NCI-H2196 (cell line): ENCODE data around the gene ITPKC.

Source experiments
- DNase-seq: peaks from one replicate; lab custom pipeline; 2025; ENCODE audit not compliant: unreplicated experiment; lab: John Stamatoyannopoulos, UW

Gene ITPKC

DNA sequence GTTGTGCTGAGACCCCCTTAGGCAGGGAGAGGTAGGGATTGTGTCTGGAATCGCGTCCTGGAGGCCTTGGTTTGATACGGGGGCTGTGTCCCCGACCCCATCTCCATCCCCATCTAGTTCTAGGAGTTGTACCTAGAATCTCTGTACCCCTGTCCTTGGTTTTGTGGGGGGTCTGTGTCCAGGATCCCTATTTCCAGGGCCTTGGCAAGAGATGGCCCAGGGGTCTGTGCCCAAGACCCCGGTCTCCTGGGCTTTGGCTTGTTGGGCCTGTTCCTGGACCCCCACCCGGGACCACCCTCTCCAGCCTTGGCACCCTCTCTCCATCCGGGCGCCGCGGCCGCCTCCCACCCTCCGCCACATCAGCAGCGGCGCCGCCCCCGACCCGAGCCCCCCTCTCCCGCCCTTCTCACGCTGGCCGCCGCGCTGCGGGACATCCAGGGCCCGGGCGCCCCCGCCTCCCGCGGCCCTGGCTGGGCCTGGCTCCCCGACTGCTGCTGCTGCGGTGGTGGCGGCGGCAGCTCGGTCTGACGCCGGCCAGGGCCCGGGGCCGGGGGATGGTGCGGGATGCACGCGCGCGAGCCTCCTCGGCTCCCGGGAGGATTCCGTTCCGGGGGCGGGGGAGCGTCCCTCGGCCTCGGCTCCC is 26.7 kb upstream of the ITPKC start, which contains the start of gene NUMBL:
Gene NUMBL, minus strand, starts transcription at position 602 of the 643 bp plus-strand sequence. Its CDS starts 168 bp downstream, at position 434.
- no peak for DNase-seq

DNA sequence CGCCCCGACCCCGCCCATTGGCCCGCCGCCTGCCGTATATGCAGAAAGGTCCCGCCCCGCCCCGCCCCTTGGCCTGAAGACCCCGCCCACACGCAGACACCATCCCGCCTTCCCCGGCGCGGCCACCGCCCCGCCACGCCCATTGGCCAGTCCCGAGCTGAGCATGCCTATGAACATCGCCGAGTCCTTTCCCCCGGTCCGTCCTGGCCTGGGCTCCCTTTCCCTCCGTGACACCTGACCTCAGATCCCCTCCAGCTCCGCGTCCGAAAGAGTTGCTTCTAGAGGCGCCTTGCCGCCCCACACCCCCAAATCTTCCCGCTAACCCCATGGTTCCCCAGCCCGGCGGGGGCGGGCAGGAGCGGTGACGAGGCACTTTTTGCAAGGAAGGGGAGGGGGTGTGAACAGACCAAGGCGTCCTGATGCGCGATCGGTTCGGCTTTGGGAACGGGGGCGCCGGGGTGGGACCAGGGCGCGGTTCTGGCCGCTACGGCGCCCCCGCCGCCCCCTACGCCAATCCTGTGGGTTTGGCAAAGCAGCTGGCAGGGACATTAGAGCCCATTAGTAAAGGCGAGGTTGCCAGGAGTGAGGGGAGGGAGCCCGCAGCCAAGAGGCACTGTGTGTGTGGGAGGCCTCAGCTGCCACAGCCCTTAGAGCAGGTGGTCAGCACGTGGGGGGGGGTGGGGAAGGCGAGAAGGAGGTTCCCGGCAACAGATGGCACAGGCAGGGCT is 26.1 kb upstream of the ITPKC start:
- DNase-seq: peak; percentile 92

DNA sequence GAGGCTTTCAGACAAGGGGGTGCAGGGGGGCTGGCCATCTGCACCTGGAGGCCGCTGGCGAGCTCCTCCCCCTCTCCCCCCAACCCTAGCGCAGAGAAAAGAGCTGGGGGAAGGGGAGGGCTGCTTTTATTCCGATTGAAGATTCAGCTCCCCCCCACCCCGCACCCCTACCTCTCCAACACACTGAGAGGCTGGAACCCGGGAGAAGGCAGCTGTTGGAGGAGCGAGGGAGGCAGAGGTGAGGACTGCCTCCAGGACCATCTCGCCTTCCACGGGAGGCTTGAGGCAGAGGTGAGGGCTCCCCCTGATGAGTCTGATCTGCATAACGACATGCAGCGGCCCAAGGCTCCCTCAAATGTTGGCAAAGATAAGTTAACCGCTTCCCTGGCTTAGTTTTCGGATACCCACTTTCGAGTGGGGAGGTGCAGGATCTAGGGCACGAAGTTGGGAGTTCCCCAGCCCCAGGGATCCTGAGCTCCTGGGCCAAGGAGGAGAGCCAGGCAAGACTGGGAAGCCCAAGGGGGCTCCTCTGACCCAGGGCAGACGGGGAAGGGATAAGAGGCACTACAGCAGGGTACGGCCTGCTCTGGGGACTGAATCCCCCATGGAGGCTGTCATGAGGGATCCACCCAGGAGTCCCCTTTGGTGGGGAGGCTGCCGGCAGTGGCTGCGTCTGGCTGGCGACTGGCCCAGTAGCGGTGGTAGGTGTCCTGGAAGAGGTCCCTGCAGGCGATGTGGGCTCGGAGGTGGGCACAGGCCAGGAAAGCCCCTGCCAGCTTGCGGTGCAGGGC is 25.3 kb upstream of the ITPKC start:
- peak; percentile 90 for DNase-seq

DNA sequence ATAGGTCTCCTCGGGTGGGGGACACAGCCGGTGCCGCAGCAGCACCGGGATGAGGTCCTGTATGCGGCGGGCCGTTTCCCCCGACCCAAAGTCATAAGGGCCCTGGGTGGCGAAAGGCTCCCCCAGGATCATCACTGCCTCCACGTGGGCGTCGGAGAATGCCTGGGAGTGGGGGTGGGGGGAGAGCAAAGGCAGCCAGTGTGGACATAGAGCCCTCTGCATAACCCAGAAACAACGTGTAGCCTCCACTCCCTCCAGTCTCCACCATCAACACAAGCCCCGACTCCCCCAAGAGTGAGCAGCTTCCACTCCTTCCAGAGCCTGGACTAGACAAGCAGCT is 24.7 kb upstream of the ITPKC start:
- no peak for DNase-seq

DNA sequence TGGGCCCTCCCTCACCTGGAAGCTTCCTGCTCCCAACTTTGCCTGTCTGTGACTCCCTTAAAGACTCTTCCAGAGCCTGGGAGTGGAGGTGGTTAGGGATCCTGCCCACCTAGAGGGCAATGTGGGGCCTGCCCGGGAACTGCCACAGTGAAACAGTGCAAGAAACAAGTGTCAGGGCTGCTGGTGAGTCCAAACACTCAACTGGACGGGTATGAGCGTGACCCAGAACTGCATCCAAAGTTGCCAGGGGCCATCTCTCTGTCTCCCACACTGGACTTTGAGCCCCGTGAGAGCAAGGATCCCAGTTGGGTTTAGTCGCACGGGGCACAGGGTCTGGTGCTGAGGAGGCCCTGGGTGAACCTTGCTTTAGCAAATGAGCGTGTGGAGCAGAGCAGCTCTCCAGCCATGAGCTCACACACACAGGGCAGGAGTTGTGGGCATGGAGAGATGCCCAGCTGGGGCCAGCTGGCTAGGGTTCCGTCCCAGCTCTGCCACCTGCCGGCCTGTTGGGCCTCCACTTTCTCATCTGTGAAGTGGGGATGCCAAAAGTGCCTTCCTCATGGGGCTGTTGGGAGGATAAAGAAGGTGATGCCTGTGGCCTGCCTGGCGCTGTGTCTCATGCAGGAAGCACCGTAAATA is 23.6 kb upstream of the ITPKC start:
- DNase-seq: no peak

DNA sequence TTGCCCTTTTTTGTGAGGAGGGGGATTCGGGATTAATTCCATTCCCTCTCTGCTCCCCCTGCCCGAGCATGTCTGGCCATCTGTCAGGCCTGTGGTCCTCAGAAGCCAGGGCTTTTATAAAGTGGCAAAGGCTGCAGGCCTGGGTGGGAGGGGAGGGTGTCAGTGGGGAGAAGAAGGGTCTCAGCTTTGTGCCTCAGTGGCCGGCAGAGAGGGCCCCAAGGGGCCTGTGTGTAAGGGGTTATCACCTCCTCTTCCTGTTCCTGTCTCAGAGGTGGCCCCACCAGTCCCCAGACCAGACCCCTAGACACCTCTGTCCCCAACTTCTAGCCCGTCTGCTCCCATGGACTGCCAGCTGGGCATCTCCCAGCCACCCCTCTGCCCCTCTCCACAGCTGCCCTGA is 23.0 kb upstream of the ITPKC start:
- no peak for DNase-seq

DNA sequence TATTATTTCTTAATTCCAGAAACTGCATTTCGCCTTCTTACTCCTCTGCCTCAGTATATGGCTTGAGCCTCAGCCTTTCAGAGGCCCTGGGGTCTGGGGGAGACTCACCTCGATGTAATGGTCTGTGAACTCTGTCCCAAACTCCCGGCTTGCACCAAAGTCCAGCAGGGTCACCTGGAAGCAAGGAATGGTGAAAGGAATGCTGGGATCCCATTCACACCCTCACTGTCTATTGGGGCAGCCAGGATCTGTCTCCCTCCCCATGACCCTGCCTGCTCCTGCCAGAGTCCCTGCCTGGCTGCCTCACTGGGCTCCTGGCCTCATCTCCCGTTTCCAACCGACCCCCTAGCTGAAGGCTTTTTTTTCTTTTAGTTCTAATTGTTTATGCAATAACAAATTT is 21.0 kb upstream of the ITPKC start:
- no peak for DNase-seq

DNA sequence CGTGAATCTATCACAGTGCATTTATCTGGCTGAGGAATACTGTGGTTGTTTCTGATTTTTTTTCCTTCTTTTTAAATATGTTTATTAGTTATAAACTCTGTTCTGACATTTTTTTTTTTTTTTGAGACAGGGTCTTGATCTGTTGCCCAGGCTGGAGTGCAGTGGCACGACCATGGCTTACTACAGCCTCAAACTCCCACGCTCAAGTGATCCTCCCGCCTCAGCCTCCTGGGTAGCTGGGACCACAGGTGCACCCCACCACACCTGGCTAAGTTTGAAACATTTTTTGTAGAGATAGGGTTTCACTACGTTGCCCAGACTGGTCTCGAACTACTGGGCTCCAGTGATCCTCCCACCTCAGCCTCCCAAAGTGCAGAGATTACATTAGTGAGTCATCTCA is 19.9 kb upstream of the ITPKC start:
- DNase-seq: no peak

DNA sequence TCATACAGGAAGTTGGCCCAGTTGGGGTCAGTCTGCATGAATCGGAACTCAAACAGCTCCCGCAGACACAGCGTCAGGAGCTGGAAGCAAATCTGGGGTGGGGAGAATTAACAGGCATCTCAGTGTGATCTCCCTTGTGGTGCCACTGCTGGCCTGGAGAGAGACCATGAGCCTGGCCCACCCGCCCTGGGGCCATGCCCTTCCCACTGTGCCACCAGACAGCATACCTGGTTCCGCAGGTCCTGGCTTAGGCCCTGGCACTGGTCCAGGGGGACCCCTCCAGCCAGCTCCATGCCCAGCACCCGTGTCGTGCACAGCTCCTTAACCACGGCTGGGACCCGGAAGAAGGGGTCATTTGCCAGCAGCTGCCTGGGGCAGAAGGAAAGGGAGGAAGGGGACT is 16.8 kb upstream of the ITPKC start:
- DNase-seq: no peak

DNA sequence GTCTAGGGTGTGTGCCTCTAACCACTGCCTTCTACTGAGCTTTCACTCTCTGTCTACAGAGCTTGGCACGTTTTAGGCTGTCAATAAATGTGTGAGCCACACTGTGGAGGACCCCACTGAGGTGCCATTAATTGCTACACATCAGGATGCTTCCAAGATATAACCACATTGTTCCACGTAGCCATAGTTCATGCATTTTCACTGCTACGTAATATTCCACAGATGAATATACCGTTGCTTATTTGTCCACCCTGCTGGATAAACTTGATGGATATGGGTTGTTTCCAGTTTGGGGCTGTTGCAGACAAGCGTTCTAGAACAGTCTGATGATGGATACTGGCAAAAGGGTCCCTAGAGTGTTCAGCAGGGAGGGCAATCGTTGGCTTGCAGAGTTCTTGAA is 15.2 kb upstream of the ITPKC start:
- DNase-seq: no peak

DNA sequence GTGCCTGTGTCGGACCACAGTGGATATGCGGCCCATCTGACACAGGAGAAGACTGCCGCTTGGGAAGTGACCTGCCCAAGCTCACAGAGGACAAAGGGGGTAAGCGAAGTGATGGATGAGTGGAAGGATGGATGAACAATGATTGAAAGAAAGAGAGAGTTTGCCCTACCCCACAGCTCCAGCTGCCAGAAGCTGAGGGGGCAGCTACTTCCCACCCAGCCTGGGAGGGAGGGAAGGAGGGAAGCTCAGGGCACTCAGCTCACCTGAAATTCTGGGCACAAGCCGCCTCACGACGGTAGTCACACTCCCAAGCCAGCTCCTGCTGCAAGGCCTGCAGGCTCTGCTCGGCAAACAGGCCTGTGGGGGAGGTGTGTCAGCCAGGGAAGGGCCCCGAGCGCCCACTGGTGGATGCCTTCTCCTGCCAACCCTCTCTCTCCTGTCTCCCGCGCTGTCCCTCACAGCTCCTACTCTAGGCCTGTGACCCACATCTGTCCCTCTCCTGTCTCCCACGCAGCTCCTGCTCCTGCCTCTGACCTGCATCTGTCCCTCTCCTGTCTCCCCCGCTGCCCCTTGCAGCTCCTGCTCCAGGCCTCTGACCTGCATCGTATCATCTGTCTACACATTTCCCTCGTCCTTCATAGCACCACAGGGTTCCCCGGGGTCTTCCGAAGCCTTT is 14.4 kb upstream of the ITPKC start:
- no peak for DNase-seq

DNA sequence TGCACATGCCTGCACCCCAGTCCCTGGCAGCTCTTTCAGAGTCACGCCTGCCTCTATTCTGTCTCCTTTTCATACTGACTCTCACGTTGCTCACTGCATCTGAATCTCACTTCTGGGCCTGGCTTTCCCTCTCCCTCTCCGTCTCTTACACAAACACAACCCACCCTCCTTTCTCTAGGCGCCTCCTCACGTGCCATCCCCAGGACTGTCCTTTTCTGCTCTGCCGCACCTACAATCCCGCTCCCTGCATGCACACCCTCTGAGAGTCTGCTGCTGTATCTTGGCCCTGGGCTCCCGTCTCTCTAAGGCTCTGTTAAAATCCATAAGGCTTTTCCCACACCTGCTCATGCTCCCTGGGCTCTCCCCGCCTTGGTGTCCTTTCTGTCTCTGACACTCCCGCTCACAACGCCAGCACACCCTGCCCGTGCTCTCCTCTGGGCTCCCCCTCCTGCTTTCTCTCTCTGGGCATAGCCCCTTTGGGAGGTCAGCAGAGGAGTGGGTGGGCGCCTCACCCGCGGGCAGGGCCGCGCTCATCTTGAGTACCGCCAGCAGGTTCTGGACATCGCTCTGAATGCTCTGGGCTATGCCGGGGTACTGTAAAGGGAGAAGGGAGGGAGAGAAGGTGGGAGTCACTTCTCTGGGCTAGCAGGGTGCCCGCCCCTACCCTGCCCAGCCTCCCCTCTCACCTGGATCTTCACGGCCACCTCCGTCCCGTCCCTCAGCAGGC is 13.7 kb upstream of the ITPKC start:
- no peak for DNase-seq

DNA sequence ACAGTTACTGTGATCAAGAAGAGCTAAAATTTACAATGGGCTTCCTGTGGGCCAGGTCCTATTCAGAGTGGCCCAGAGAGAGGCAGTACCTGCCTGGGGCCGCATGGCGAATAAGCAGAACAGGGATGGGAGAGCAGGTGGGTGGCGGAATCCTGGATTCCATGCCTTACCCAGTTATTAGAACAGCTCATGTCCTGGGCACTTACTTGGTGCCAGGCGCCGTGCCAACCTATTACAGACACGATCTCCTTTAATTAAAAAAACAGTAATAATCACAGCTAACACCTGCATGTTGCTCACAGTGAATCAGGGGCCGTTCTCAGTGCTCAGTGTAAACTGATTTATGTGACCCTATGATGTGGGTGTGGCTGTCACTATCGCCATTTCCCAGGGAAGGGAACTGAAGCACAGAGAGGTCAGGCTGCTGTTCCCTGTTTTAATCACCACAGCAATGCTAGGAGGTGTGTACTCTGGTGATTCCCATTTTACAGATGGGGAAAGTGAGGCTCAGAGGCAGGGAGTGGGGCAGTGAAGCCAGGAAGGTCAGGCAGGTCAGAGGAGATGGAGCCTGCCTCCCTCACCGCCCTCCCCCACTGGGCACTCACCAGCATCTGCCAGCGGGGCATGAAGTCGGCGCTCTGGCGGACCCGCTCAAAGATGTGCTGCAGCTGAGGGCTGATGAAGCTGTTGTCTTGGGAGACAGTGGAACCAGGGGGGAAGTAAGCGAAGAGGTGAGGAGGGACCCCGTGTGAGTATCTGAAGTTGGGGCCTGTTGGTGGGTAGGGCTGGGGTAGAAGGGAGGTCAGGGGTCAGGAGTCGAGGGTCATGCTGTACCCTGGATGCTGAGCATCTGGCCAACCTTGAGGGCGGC is 12.2 kb upstream of the ITPKC start:
- no peak for DNase-seq

DNA sequence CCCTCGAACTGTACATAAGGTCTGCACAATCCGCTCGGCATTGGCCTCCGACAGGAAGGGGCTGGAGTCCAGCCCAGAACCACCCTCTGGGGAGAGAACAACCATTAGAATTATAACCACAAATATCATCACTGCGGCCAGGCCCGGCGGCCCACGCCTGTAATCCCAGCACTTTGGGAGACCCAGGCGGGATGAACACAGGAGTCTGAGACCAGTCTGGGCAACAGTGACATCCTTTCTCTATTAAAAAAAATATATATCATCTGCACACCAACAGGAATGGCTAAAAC is 11.6 kb upstream of the ITPKC start:
- no peak for DNase-seq

DNA sequence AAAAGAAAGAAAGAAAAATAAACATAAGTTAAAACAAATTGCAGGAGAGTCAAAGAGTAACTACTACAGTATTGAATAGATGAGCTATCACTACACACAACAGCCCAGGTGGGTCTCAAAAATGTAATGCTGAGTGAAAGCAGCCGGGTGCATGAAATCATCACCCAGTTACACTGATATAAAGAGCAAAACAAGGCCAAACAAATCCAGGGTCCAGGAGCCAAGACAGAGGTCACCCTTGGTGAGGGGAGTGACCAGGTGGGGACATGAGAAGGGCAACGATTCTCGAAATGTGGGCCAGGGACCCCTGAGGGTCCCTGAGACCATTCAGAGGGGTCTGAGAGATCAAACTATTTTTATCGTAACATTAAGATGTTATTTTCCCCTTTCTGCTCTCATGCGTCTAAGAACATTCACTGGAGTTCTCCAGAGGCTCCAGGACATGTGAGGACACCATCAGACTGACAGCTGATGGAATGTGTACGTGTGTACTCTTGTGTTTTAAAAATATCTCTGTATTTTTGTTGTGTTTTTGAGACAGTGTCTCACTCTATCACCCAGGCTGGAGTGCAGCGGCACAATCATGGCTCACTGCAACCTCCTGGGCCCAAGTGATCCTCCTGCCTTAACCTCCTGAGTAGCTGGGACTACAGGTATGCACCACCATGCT is 10.8 kb upstream of the ITPKC start:
- DNase-seq: no peak

DNA sequence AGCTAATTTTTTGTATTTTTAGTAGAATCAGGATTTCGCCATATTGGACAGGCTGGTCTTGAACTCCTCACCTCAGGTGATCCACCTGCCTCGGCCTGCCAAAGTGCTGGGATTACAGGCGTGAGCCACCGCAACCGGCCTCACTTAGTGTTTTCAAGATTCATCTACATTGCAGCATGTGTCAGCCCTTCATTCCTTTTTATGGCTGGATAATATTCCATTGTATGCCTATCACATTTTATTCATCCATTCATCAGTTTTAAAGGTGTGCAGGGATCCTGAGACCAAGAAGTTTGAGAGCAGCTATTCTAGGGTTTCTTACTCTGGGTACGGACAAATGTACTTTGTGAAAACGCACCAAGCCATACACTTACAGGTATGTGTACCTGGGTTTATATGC is 9.3 kb upstream of the ITPKC start:
- DNase-seq: no peak

DNA sequence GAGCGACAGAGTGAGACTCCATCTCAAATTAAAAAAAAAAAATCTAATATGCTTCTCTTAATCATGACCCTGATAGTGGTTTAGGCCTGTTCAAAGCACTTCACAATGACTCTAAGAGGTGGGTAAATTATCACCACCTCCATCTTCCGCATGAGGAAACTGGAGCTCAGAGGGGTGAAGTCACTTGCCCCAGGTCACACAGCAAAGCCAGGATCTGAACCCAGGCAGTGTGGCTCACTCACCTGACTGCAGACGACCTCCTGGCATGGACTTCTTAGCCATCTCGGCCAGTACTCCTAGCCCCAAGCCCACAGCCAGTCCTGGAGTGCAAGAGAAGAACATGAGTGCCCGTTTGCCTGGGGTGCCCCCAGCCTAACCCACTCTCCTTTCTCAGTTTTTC is 7.1 kb upstream of the ITPKC start:
- DNase-seq: no peak

DNA sequence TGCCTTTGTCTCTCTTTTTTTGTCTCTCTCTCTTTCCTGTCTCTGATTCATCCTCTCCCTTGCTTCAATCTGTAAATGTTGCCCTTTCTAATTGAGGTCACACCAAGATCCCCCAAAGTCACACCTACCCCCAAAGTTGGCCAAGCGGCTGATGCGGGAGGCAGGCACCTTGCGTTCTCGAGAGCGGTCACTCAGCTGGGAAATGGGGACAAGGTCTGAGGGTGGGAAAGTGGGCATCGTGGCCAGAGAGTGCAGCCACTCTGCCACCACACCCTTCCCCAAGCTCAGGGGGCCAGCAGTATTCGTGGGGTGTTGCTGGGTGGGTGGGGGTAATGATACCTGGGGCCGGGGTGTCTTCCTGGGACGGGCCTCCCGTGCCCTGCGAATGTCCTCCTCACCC is 3.0 kb upstream of the ITPKC start:
- DNase-seq: no peak
